ENCODE measurements around the gene NEDD9.

The NEDD9 gene

DNA sequence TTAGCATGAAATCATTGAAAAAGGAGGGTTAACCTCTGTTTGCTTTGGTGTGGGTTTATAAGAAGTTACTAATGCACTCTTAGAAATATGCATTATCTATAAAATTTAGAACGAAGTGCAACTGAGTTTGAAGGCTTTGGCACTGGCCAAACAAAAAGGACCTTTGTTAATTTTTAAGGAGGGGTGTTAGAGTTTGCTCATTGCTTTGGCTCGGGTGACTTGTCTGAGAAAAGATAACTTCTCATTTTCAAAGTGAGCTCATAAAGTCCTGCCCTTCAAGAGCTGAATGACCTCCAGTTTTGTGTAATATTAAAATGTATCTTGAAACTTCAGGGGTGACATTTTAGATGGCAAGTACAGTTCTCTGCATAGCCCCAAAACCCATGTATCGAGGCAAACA is 25.9 kb downstream of the NEDD9 start:
- H3K4me3 ChIP-seq (ENCODE audit: low read depth, low read length), result no peak overlapping the region
- TF ChIP-seq, protein P1, sequence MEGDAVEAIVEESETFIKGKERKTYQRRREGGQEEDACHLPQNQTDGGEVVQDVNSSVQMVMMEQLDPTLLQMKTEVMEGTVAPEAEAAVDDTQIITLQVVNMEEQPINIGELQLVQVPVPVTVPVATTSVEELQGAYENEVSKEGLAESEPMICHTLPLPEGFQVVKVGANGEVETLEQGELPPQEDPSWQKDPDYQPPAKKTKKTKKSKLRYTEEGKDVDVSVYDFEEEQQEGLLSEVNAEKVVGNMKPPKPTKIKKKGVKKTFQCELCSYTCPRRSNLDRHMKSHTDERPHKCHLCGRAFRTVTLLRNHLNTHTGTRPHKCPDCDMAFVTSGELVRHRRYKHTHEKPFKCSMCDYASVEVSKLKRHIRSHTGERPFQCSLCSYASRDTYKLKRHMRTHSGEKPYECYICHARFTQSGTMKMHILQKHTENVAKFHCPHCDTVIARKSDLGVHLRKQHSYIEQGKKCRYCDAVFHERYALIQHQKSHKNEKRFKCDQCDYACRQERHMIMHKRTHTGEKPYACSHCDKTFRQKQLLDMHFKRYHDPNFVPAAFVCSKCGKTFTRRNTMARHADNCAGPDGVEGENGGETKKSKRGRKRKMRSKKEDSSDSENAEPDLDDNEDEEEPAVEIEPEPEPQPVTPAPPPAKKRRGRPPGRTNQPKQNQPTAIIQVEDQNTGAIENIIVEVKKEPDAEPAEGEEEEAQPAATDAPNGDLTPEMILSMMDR (IDR thresholded peaks at IDR 0.05; ENCODE audit: insufficient read depth, low read length, missing control alignments), result no peak
- CTCF ChIA-PET, result interaction anchor here (0.7 to 1.7 kb wide), 4 partner anchors 8 to 289 kb away, joined by 3 to 7 read pairs (median 4); no protein-coding TSS in a partner anchor
- POLR2A ChIA-PET, result interaction anchor here (0.9 to 1.1 kb wide), 2 partner anchors 11 to 26 kb away, joined by 3 read pairs; partner anchors contain the start of gene NEDD9
- DNase-seq (ENCODE audit: low read depth, low spot score), result no peak

GRCh38 chr6:11204794-11205366 is 27.6 kb downstream of the NEDD9 start:
- POLR2A ChIA-PET, result no interaction called here
- TF ChIP-seq, protein P1 (IDR thresholded peaks at IDR 0.05; ENCODE audit: insufficient read depth, low read length, missing control alignments), result no peak
- H3K4me3 ChIP-seq (ENCODE audit: low read depth, low read length), result no peak overlapping the region
- CTCF ChIA-PET, result no interaction called here
- DNase-seq (ENCODE audit: low read depth, low spot score), result no peak

GRCh38 chr6:11204005-11204399 is 28.5 kb downstream of the NEDD9 start:
- CTCF ChIA-PET, result interaction anchor here (1.3 kb wide), 1 partner anchor 293 kb away, joined by 3 read pairs; no protein-coding TSS in a partner anchor
- POLR2A ChIA-PET, result no interaction called here
- TF ChIP-seq, protein P1 (IDR thresholded peaks at IDR 0.05; ENCODE audit: insufficient read depth, low read length, missing control alignments), result no peak
- no peak overlapping the region for H3K4me3 ChIP-seq (ENCODE audit: low read depth, low read length)
- DNase-seq (ENCODE audit: low read depth, low spot score), result no peak

DNA sequence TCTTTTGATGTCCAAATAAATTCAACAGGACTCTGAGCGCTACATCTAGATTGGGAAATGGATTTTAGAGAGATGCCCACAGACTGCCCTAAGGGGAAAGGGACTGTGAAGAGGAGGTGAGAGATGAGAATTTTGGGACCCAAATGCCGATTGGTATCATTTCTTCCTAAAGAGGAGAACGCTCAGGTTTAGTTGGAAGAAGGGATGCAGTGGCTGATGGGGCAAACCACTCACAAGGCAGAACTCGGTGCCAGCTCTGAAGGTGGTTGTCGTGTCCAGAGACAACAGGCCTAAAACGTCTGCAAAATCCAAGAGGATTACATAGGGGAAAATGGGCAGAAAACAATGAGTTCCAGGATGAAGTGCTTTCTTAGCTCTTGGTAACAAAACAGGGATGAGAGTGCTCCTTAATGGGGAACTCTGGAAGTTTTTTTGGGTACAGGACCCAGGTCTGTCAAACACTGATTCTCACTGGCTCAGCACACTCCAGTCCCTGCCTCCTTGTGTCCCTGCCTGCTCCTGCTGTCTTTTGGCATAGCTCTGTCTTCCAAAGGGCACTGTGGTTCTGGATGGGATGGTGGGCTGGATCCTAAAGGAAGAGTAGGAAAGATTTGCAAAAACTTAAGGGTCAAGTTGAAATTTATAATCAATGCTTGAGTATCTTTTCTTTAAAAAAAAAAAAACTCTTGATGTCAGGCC is 29.0 kb downstream of the NEDD9 start:
- H3K4me3 ChIP-seq (ENCODE audit: low read depth, low read length), result no peak overlapping the region
- TF ChIP-seq, protein P1 (IDR thresholded peaks at IDR 0.05; ENCODE audit: insufficient read depth, low read length, missing control alignments), result no peak
- CTCF ChIA-PET, result interaction anchor here (1.3 kb wide), 1 partner anchor 293 kb away, joined by 3 read pairs; no protein-coding TSS in a partner anchor
- POLR2A ChIA-PET, result no interaction called here
- DNase-seq (ENCODE audit: low read depth, low spot score), result no peak

- no peak for DNase-seq (ENCODE audit: low read depth, low spot score)
- H3K4me3 ChIP-seq (ENCODE audit: low read depth, low read length), result no peak overlapping the region
- CTCF ChIA-PET, result interaction anchor here (0.9 to 1.3 kb wide), 2 partner anchors 293 to 294 kb away, joined by 3 to 5 read pairs; no protein-coding TSS in a partner anchor
- POLR2A ChIA-PET, result no interaction called here
- TF ChIP-seq, protein P1 (IDR thresholded peaks at IDR 0.05; ENCODE audit: insufficient read depth, low read length, missing control alignments), result no peak
Observed at GRCh38 chr6:11202513-11203305, 29.8 kb downstream of the NEDD9 start.

All from AG04449 (cell line).